Choroid plexus epithelial cell (primary cell): ENCODE measurements around the gene EME2.

ENCODE experiments used
- DNase-seq: peaks from one replicate; pipeline ENCODE4 v3.0.0-alpha.2; 2010; ENCODE audit warnings: low read depth
- H3K4me3 ChIP-seq: 2 replicates; pipeline ENCODE4 v1.5.1; 2011; ENCODE audit warnings: low read depth, mild to moderate bottlenecking, control low read depth, low read length, moderate library complexity
- TF ChIP-seq, protein P1 (sequence below): conservative IDR thresholded peaks from 2 replicates; pipeline ENCODE4 v1.5.1; 2011; ENCODE audit warnings: low read depth, mild to moderate bottlenecking, control low read depth, inconsistent platforms, low read length, moderate library complexity

The EME2 gene, protein sequence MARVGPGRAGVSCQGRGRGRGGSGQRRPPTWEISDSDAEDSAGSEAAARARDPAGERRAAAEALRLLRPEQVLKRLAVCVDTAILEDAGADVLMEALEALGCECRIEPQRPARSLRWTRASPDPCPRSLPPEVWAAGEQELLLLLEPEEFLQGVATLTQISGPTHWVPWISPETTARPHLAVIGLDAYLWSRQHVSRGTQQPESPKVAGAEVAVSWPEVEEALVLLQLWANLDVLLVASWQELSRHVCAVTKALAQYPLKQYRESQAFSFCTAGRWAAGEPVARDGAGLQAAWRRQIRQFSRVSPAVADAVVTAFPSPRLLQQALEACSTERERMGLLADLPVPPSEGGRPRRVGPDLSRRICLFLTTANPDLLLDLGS

GRCh38 chr16:1772362-1772907 is at the start of gene EME2:
EME2 (plus strand) TSS chr16:1772810; CDS start chr16:1773228, 418 bp downstream.
- DNase-seq = peak; percentile 54
- TF ChIP-seq, protein P1, sequence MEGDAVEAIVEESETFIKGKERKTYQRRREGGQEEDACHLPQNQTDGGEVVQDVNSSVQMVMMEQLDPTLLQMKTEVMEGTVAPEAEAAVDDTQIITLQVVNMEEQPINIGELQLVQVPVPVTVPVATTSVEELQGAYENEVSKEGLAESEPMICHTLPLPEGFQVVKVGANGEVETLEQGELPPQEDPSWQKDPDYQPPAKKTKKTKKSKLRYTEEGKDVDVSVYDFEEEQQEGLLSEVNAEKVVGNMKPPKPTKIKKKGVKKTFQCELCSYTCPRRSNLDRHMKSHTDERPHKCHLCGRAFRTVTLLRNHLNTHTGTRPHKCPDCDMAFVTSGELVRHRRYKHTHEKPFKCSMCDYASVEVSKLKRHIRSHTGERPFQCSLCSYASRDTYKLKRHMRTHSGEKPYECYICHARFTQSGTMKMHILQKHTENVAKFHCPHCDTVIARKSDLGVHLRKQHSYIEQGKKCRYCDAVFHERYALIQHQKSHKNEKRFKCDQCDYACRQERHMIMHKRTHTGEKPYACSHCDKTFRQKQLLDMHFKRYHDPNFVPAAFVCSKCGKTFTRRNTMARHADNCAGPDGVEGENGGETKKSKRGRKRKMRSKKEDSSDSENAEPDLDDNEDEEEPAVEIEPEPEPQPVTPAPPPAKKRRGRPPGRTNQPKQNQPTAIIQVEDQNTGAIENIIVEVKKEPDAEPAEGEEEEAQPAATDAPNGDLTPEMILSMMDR = no peak

GRCh38 chr16:1723450-1724147 is 49.0 kb upstream of the EME2 start:
- DNase-seq = peak; percentile 63
- TF ChIP-seq, protein P1 = peak; percentile 79
- no peak overlapping the region for H3K4me3 ChIP-seq

More at GRCh38 chr16:1772362-1772907, at the start of gene EME2:
- peak within 1 kb of the TSS; percentile 83 for H3K4me3 ChIP-seq

GRCh38 chr16:1724491-1724890 is 48.1 kb upstream of the EME2 start:
- no peak for DNase-seq
- TF ChIP-seq, protein P1 = no peak
- H3K4me3 ChIP-seq = no peak overlapping the region

DNA sequence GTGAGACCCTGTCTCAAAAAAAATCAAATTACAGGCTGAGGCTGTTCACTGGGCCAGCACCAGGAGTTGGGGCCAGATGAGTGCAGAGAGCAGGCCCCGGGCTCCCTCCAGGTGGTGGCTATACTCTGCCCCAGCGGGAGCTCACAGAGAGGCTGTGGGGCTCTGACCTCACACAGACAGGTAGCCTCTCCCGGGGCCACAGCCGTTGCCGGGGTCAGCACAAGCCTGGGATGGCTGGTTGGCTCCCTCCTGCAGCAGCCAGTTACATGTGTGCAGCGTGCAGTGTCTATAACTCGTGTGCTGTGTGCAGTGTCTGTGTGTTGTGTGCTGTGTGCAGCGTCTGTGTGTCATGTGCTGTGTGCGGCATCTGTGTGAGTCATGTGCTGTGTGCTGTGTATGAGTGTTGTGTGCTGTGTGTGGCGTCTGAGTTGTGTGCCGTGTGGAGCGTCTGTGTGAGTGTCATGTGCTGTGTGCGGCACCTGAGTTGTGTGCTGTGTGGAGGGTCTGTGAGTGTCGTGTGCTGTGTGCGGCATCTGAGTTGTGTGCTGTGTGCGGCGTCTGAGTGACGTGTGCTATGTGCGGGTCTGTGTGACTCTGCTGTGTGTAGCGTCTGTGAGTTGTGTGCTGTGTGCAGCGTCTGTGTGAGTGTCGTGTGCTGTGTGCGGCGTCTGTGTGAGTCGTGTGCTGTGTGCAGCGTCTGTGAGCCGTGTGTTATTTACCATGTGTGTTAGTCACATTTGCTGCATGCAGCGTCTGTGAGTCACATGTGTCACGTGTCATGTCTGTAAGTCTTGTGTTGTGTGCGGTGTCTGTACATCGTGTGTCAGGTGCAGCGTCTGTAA is 45.7 kb upstream of the EME2 start:
- H3K4me3 ChIP-seq = no peak overlapping the region
- DNase-seq = no peak
- TF ChIP-seq, protein P1 = no peak

- TF ChIP-seq, protein P1 = no peak
- H3K4me3 ChIP-seq = no peak overlapping the region
- no peak for DNase-seq
These were observed 44.7 kb upstream of the EME2 start for GRCh38 chr16:1727651-1728624.
